HG02938 (cell line): ENCODE data around the gene DOK1.
"Not testable (repeated sequence)": the region's sequence is repeated elsewhere in the genome, so short reads cannot be mapped to it uniquely, and the experiment has no call there.

Experiments used
- ATAC-seq: cut with Tn5 transposase; IDR thresholded peaks from one replicate; pipeline ENCODE4 v1.9.1; 2021; ENCODE audit warnings: mild to moderate bottlenecking, moderate library complexity; ENCODE audit not compliant: unreplicated experiment

The DOK1 gene

GRCh38 chr2:74548285-74548899, 6.1 kb upstream of the DOK1 start:
- no peak for ATAC-seq

DNA sequence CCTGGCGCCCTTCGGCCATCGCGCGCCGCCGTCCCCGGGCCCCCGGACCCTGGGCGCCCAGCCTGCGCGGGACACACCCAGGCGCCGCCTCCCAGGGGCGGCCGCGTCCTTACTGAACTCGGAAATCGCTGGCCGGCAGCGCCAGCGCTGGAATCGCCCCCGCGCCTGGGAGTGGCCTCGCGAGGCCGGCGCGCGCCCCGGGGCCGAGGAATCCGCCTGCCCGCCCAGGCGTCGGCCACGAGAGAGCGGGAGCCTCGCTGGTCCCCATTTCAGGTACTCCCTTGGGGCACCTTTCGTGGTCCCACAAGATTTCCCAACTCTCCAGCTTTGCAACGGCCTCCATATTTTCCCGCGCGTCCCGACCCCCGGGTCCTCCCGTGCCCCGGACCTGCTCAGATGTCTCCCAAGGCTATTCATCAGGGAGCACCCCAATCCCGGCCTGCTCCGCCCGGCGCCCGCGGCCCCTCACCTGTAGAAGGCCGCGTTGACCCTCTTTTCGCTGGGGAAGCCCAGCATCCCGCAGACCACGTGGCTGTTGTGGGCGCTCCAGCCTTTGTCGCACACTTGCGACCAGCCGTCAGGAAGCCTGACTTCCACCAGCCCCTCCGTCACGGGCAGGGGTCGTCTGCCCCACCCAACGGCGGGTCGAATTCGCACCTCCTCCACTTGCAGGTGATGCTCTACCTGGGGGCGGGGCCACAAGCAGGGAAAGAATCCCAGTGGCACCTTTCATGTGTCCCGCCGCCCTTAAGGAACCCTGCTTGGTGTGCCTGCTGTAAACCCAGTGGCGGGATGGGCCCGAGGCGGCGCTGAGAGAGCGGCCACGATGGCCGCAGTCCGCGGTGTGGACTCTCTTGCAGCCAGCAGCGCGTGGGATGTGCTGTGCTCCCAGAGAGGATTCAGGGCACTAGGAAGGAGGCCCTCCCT, 5.4 kb upstream of the DOK1 start:
- no peak for ATAC-seq

GRCh38 chr2:74550231-74550630, 4.3 kb upstream of the DOK1 start:
- no peak for ATAC-seq

DNA sequence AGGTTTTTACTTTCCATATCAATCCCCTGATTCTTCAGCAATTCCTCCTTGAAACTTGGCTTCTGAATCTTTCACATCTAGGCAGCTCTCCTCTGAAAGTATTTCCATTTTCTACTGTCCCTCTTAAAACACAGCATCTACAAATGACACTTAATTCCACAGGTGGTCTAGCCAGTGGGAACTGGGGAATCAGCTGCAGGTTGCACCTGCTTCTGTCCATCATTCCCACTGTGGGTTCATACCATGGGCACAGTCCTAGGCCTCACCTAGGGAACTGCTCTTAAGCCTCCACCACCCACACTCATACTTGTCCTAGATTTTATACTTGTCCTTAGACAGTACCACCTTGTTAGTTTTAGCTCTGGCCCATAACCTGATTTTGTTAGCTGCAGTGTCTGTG, 3.0 kb upstream of the DOK1 start:
- no peak for ATAC-seq

DNA sequence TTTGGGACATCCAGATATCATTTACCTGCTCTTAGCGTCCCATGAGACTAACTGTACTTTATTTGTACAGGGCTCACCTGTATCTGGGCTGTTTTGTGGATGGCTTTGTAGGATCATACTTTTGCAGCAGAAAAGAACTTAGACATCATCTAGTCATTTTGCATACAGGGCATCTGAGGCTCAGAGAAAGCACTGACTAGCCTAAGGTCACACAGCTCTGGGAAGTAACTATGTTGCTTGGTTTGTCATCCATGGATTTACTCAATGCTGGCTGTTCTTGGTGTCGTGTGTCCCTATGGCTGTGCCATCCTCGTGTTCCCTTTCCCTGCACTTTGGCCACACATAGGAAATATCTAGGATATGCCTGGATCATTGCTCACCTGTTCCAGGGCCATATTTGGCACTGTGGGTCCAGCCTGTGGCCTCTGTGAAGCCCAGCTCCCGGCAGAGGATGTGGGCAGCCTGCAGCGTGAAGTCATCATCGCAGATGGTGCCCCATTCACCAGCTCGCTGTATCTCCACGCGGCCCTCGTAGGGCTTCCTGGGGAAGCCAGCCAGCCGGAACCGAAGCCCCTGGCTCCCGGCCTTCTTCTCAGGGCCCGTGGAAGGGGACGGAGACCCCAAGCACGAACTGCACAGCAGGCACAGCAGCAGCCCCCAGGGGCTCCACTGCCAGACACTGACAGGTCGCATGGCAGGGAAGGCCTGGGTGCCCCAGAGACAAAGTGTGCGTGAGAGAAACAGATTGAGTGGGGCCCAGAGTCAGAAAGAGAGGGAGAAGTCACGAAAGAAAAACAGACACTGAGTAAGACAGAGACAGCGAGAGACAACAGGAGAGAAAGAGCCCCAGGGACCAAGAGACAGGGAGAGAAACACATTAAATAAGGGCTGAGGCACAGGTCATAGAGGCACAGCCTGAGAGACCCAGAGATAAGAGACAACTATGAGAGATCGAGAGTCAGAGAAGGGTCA, 2.3 kb upstream of the DOK1 start:
- no peak for ATAC-seq

GRCh38 chr2:74552914-74553811, 1.4 kb upstream of the DOK1 start:
- no peak for ATAC-seq

DNA sequence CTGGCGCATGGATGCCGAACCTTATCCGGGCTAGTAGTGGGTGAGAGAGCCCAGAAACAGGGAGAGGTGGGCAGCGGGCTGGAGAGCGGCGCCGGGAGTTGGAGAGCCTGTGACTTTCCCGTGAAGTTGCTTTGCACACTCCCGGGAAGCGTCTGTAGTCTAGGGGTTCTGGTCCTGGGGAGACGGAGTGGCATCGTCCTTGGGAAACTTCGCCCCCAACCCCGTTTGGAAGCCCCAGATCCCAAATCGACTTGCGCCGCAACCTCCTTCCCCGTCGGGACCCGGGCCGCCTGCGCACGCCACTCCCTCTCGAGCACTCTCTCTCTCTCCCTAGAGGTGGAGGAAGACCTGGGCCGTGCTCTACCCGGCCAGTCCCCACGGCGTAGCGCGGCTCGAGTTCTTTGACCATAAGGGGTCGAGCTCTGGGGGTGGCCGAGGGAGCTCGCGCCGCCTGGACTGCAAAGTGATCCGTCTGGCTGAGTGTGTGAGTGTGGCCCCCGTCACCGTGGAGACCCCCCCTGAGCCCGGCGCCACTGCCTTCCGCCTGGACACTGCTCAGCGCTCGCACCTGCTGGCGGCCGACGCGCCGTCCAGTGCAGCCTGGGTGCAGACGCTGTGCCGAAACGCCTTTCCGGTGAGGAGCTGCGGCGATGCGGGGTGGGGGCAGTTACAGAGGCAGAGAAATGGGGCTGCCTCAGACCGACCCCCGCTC, 456 bp downstream of the DOK1 start:
- ATAC-seq: peak; percentile 37

GRCh38 chr2:74555610-74556103, 1.1 kb downstream of the DOK1 start:
- no peak for ATAC-seq

GRCh38 chr2:74556159-74556558, 1.6 kb downstream of the DOK1 start:
- no peak for ATAC-seq

DNA sequence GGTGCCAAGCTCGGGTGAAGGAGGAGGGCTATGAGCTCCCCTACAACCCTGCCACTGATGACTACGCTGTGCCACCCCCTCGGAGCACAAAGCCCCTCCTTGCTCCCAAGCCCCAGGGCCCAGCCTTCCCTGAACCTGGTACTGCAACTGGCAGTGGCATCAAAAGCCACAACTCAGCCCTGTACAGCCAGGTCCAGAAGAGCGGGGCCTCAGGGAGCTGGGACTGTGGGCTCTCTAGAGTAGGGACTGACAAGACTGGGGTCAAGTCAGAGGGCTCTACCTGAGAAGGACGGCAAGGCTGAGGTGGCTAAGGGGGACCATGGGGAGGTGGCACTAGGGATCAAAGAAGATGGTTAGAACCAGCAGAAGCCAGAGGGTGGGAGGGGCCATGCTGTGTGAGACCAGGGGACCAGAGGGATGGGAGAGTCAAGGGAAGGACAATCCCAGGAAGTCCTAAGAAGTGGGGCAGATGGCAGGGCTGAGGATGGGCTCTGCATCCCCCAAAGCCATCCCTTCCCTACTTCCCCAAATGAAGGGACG, 2.4 kb downstream of the DOK1 start:
- ATAC-seq: no peak

DNA sequence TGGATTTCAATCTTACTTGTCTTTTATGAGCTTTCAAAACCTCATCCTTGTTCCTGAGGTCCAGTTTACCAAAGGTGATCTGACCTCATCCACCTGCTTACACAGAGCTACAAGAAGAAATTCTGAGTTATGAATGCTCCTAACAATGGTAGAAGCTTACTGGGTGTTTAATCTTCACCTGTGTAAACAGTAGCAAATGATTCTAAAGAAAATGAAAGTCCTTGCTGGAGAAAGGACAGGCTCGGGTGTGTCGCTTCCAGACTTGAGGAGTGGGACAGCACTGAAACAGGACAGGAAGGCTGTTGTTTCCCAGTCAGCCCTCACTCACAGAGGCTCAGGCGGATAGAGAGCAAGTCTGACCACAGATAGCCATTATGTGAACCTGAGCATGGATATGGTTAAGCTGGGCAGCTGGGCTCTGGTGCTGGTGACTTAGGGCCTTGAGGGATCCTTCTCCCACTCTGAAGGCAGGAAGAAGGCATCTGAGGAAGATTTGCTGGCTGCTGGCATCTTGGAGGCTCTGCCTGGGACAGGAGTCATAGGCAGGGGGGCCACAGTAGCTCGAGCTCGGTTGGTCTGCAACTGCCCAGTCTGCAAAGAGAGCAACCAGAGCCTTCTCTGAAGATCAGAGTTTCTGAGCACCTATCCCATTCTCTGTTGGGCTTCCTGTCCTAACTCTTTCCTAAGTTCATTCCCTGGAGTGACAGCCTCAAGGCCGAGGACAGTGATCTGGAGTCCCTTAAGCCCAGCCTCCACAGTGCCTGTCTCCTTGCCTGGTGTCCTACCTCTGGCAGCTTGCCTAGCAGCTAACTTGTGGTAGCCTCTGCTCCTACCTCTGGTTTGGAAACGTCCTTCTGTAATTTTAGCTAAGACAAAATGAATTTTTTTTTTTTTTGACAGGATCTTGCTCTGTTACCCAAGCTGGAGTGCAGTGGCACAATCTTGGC, 4.0 kb downstream of the DOK1 start:
- no peak for ATAC-seq

- no peak for ATAC-seq
Measured at GRCh38 chr2:74559912-74560311, 5.4 kb downstream of the DOK1 start.

DNA sequence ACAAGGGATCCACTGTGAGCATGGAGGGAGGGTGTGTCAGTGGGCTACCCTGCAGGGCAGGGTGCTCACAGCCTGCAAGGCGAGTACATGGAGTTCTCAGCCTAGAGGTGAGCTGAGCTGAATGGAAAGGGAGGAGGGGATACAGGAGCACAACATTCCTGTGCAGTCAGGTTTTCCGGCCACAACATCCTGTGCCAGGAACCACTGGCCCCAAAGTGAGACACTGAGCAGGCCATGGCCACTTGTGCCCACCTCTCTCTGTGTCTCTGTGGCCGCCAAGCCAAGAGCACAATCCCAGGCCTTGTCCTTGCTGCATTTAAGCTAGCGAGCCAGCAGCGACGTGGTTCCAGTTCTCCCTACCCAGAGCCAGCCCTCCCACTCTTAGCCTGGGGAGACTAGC, 6.1 kb downstream of the DOK1 start:
- no peak for ATAC-seq

GRCh38 chr2:74561022-74561421, 6.5 kb downstream of the DOK1 start:
- not testable (repeated sequence) for ATAC-seq

GRCh38 chr2:74562126-74562775, 7.7 kb downstream of the DOK1 start:
- ATAC-seq: no peak

DNA sequence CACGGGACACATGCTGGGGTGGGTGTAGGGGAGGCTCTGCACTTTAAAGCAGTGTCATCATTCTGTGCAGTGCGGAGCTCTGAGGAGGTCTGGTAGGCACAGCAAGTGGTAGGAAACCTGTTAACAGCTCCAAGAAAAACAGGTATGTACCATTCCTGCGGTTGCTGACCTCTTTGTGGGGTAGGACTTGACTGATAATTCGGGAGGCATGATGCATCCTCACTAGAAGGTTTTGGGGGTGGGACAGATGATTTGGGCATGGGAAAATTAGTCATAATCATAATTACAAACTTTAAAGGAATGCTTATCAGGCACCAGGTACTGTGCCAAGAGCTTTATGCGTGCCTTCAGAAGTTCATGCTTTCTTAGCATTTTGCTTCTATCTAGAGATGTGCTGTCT, 9.7 kb downstream of the DOK1 start:
- ATAC-seq: no peak

- no peak for ATAC-seq
Measured at GRCh38 chr2:74566076-74566753, 11.7 kb downstream of the DOK1 start.
